ENCODE results near the gene TMEM248.
"Not testable (repeated sequence)": the region's sequence is repeated elsewhere in the genome, so short reads cannot be mapped to it uniquely, and the experiment has no call there.

TMEM248 gene

GRCh38 chr7:66952343-66953043 is 31.5 kb downstream of the TMEM248 start:
- DNase-seq: peak; percentile 62

GRCh38 chr7:66953044-66953427 is 32.0 kb downstream of the TMEM248 start:
- DNase-seq: no peak

- no peak for DNase-seq
Measured at GRCh38 chr7:66957595-66958290, 36.7 kb downstream of the TMEM248 start.

DNA sequence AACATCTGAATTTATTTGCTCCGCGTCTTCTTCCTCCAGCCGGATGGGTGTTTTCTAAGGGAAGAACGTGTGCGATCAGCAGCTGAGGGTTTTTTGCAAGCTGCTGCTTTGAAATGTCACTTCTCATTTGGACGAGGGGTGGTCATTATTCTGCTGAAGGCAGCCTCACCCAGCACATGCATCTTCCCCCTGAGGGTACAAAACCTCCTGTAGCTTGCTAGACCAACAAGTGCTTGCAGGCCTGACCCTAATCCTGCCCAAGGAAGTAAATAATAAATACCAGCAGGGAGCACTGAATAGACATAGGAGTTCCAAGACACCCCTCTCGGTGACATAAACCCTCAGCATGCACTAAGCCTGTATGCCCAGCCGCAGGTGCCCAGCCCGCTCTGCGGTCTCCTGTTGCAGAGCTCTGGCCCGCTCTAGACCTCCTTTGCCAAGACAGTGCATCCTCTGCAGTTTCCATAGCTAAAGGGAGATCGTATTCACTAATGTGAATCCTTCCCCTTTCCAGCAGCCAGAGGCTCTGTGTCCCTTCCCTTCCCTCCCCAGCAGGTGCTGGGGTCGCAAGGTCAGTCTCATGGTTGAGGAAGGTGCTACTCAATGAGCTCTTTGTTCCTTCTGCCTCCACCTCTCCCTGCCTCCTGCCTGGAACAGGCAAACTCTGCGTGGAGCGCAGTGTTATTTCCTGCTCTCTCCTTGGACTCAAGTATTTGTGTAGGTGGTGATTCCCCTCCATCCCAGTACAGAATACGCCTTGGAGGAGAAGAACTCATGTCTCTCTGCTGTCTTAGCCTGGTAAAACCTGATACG is 37.7 kb downstream of the TMEM248 start:
- no peak for DNase-seq

DNA sequence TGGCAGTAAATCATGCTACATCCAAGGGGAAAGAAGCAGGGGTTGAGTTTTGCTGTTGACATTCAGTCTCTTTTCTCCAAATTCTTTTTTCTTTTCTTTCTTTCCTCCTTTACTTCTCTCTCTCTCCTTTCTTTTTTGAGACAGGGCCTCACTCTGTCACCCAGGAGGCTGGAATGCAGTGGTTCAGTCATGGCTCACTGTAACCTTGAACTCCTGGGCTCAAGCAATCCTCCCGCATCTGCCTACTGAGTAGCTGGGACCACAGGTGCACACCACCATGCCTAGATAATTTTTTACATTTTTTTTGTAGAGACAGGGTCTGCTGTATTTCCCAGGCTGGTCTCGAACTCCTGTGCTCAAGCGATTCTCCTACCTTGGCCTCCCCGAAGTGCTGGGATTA is 39.2 kb downstream of the TMEM248 start:
- no peak for DNase-seq

GRCh38 chr7:66961096-66961495 is 40.1 kb downstream of the TMEM248 start:
- DNase-seq: no peak

DNA sequence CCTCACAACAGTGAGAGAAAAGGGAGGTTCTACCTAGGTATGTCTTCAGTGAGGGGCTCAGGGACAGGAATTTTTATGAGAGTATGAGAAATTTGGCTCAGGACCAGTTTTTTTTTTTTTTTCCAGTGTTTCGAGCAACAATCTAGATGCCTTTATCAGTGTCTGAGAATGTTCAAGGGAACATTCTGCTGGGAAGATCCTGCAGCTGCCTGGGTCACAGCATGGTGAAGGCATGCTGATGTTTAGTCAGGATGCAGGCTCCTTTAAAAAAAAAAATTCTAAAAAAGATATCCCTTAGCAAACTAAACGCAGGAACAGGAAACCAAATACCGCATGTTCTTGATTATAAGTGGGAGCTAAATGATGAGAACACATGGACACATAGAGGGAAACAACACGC is 43.4 kb downstream of the TMEM248 start:
- no peak for DNase-seq

GRCh38 chr7:66967029-66967428 is 46.0 kb downstream of the TMEM248 start:
- no peak for DNase-seq

GRCh38 chr7:66969001-66969400 is 48.0 kb downstream of the TMEM248 start:
- not testable (repeated sequence) for DNase-seq

DNA sequence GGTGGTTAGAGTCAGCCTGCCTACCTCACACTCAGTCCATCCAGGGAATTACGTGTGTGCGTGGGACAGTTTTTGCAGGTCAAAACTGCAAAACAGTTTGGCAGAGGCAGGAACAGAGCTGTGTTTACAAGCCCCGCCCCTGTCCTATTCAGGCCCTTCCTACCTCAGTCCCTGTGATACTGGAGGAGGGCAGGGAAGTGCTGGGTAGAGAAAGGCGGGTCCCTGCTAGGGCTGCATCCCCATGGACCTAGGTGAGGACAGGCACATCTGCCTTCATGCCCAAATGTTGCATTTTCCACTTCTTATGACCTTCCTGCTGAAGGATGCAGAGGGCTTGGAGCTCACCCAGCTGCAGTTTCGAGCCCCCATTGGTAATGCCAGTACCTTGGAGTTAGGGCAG is 49.3 kb downstream of the TMEM248 start:
- no peak for DNase-seq

DNA sequence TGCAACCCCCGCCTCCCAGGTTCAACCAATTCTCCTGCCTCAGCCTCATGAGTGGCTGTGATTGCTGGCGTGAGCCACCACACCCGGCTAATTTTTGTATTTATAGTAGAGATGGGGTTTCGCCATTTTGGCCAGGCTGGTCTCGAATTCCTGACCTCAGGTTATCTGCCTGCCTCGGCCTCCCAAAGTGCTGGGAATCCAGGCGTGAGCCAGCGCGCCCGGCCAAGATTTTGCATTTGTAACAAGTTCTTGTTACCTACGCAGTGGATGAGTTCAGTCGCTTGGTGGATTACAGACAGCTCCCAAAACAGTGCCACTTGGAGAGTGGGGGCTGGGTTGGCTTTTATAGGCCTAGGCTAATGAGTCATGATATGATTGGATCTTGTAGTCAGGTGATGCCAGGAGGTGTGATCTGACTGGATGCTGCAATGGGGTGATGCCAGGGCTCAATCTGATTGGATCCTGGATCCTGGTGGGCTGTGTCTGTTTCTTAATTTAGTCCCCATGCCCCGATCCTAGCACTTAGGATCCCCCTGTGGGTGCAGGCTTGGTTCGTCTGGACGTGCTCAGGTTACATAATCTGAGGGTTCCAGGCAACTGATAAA is 54.1 kb downstream of the TMEM248 start:
- no peak for DNase-seq

- not testable (repeated sequence) for DNase-seq
Measured at GRCh38 chr7:66978312-66978711, 57.3 kb downstream of the TMEM248 start.

GRCh38 chr7:66979013-66979412 is 58.0 kb downstream of the TMEM248 start:
- not testable (repeated sequence) for DNase-seq

GRCh38 chr7:66980336-66980735 is 59.3 kb downstream of the TMEM248 start:
- not testable (repeated sequence) for DNase-seq

DNA sequence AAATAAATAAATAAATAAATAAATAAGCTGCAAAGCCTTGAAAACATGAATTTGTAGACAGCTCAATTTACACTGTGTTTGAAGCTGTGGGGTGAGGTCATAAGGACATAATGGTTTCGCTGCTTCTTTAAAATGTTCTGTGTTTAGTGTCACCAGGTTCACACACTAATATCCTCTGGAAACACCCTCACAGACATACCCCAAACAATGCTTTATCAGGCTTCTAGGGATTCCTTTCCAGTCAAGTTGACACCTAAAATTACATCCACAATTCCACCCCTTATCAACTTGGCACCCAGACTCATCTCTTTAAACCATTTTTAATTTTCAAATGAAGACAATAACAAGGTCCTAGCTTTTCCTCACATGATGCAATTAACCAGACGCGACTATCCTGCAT is 68.5 kb downstream of the TMEM248 start:
- not testable (repeated sequence) for DNase-seq

- DNase-seq: not testable (repeated sequence)
Measured at GRCh38 chr7:66994051-66994450, 73.0 kb downstream of the TMEM248 start.

GRCh38 chr7:66994691-66995049 is 73.6 kb downstream of the TMEM248 start:
- DNase-seq: not testable (repeated sequence)

GRCh38 chr7:66995050-66995776 is 74.2 kb downstream of the TMEM248 start, which contains the start of gene SBDS:
Gene SBDS (minus strand): TSS chr7:66995586. CDS start chr7:66995417, 169 bp downstream.
- DNase-seq: not testable (repeated sequence)

DNA sequence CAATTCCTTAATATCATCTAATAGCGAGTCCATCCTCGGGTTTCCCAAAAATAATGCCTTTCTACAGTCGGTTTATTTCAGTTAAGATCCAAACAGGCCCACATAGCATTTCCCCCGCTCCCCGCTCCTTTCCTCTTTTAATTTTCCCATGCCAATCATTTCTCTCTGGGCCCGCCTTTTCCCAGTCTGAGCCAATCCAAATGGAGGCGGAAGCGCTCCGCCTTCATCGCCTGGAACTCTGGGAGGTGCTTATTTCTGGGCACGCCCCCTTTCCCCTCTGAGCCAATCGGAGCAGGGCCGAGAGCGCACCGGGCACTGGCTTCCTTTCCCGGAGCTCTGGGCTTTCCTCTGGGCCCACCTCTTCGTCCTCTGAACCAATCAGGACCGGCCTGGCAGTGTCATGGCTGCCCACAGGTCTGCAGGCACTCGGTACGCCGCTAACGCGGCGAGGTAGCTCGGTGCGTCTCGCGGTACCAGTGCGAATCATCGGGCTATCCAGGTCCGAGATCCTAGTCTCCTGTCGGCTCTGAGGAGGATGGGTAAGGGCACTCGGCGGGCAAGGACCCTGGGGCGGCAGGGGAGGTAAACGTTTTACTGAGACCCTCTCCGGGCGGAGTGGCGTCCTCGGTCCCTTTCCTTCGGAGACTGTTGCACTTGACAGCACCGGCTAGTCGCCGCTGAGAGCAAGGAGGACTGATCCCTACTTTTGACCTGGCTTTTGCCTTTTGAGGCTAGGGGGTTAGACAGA is 75.6 kb downstream of the TMEM248 start, which contains the start of gene TYW1:
Gene TYW1, plus strand, starts transcription at position 390 of the 748 bp plus-strand sequence. Its CDS starts 146 bp downstream, at position 536.
- DNase-seq: not testable (repeated sequence)

DNA sequence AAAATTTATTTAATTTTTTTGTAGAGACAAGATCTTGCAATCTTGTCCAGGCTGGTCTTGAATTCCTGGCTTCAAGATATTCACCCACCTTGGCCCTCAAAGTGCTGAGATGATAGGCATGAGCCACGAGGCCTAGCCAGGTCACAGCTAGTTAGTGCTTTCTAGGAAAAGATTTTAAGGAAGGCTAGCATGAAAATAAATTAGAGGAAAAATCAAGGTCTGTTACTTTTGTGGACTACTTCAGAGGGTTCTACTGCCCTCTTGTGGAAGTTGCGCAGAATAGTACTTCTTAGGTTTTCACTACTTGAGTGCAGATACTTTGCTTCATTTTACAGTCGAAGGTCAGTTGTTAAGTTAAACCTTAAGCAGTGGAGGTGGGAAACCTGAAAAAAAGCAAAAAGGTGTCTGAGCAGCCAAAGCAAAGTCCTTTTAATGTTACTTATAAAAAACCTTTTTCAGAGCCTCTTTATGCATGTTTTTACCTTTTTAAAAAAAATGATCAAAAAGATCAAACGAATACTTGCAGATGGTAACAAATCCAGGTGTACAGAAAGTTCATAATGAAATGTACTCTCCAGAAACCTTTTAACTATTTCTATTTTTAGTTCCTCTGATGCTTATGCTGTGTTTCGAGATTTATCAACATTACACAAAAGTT is 79.7 kb downstream of the TMEM248 start:
- DNase-seq: not testable (repeated sequence)

- not testable (repeated sequence) for DNase-seq
Measured at GRCh38 chr7:67004145-67004544, 83.1 kb downstream of the TMEM248 start.

All from 8988T (cell line).